Endothelial cell of hepatic sinusoid (primary cell): ENCODE data around the gene PPP1CA.

ENCODE experiments used
- in situ Hi-C: cut with HindIII; loops from 2 replicates; pipeline ENCODE4 v1.10.0; 2017; ENCODE audit warnings: low sequenced_read_pairs

PPP1CA gene

DNA sequence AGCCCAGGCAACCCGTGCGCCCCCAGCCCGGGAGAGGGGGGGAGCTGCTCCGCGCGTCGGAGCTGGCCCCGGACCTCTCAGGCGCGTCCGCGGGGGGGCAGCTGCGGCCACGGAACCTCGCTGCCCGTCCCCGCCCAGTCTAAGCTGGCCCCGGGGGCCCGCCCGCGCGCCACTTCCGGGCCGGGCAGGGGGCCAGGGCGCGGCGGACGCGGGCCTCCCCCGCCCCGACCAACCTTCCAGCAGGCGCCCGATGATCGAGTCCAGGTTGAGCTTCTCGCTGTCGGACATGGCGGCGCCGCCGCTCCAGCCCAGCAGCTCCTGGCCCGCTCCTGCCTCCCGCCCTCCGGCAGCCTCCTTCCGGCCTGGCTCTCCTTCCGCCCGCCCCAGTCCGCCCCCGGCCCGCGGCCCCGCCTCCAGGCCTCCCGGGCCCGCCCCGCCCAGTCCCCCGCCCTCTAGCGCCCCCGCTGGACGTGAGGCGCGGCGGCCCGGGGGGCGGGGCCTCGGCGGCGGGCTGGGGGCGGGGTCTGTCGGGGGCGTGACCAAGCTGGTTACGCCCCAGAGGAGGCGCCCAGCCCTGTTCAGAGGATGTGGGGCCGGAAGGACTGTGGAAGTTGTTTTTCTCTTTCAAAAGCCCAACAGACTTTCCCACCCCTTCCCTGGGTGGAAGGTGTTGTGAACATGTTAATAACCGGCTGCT, at the start of gene PPP1CA:
TSS of gene PPP1CA (minus strand) at position 364 of the 697 bp plus-strand sequence. CDS start at position 288, 76 bp downstream.
- in situ Hi-C loops = no loop called here

DNA sequence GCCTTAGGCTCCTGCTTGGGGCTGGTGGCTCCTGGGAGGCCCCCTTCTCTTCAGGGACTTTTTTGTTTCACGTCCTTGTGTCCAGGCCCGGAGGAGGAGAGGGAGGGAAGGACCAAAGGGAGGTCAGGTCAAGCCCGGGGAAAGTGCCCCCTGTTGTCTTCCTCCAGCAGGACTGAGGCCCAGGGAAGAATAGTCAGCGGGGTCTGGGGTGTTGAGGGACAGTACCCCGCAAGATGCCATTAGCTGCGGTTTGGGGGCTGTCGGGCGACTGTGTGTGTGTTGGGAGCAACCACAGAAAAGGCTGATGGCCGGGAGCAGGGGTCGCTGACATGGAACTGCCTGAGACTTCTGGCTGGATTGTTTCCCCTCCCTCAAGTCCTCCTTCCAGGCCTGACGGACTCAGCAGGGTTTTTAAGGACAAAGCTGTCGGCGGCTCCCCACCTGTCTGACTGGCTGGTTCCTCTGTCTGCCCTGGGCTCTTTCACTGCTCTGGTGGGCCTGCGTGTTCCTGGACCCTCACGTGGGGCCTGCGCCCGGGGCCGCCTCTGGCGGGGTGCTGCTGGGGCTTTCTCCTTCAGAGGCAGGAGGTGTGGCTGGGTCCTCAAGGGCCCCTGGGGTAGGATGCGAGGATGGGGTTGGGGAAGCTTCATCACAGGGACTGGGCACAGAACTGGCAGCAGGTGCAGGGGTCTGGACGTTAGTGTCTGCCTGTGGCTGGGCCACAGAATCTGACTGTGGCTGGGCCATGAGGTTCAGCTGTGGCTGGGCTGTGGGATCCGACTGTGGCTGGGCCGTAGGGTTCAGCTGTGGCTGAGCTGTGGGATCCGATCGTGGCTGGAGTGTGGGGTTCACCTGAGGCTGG, 49.4 kb upstream of the PPP1CA start:
- in situ Hi-C loops = no loop called here

DNA sequence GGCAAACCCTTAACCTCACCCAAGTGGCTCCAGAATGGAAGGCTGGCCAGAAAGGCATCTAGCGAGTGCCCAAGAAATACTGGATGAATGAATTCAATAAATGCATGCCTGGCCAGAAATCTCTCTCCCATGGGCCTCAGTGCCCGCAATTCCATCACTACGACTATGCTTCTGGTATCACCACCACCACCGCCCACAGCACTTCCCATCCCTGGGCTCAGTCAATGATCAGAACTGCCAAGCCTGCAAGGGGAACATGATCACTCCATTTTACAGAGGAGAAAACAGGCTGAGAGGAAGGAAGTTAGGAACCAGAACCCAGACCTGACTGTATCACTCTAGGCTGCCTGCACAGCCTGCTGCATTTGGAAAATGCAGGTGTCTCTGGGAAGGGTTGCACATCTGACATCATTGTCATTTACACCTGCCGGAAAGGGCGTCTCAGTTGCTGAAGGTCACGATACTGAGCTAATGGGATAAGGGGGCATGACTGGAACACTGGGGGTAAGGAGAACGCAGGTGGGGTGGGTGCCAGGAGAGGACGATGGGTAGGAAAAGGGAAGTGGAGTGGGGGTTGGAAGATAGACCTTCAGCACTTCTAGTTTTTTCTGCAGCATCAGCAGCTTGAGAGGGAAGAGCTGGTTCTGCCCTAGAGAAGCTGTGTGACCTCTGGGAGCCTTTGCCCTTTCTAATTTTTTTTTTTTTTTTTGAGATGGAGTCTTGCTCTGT, 47.6 kb upstream of the PPP1CA start:
- in situ Hi-C loops = no loop called here

DNA sequence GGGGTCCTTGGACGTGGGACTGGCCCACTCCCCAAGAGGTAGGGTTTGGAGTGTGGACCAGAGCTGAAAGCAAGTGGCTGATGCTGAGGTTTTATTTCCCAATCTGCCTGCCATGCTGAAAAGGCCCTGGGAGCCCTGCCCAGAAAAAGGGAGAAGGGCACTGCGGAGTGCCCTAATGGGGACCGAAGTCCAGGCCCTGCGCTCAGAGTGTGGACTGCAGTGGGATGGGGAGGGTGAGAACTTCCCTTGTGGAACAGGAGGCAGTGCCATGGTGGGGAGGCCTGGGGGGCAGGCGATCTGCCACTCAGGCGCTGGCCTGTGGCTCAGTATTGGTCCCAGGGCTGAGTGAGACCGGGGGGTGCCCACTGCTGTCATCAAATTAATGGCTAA, 46.6 kb upstream of the PPP1CA start:
- in situ Hi-C loops = no loop called here

DNA sequence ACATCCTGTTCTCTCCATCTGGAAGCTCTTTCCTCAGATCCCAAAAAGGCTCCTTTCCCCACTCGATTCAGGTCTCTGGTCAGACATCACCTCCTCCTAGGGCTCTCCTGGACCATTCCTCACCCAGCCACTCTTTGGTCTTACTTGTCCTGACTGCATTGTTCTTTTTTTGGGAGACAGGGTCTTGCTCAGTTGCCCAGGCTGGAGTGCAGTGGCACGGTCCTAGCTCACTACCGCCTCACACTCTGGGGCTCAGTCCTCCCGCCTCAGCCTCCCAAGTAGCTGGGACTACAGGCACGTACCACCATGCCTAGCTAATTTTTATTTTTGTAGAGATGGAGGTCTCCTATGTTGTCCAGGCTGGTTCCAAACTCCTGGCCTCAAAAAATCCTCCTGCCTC, 43.9 kb upstream of the PPP1CA start:
- in situ Hi-C loops = no loop called here

DNA sequence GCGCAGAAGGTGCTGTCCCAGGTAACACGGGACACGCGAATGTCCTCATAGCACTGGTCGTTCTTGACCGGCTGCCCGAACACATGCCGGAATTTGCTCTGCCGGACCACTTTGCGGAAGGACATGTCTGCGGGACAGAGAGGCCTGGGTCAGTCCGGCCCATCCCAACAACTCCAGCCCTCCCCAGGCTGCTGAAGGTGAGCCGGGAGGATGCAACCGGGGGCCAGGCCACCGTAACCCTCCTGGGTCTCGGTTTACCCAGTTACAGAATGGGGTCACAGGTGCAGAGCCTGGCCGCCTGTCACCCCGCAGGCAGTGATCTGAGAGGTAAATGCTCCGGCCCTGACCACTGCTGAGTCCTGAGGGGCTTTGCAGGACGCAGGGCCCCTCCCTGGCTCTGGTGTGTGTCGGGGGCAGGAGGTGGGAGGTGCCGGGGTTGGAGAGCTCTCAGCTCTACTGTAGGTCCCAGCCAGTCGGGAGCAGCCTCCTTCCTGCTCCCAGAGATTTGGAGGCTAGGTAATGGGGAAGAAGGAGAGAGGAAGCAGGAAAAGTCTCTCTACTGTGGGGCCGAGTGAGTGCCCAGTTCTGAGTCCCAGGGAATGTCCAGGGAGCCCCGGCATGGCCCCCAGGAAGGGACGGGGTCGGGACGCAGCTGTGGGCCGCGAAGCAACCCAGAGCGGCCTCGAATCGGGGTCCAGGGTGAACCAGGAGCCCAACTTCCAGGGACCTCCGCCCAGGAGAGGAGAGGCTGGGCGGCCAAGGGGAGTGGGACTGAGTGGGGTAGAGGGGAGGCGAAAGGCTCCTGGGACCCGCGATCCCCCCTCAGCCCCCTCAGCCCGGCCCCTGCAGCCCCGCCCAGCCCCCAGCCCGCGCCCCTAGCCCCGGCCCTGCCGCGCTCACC, 41.1 kb upstream of the PPP1CA start:
- in situ Hi-C loops = no loop called here

DNA sequence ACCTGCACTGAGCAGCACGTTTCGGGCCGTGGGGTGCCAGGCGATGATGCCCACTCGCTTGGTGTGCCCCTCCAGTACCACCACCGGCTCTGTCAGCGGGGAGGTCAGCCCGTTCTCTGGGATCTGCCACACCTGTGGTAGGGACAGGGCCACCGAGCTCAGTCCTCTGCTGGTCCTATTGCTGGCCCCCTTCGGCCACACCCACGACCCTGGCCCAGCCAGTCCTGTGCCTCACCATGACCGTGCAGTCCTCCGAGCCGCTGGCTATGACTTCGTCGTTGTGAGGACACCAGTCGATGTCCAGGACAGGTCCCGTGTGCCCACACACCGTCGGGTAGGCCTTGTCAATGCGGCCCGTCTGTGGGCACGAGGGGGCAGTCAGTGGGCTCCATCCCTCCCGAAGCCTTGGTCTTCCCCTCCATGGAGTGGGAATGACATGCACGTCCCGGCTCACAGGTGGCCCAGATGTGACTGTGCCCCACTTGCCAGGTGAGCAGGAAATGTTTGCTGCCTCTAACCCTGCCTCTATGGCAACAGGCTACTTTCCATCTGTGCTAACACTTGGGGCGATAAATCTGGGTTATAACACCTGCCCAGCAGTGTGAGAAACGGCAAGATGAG, 40.2 kb upstream of the PPP1CA start:
- in situ Hi-C loops = no loop called here

DNA sequence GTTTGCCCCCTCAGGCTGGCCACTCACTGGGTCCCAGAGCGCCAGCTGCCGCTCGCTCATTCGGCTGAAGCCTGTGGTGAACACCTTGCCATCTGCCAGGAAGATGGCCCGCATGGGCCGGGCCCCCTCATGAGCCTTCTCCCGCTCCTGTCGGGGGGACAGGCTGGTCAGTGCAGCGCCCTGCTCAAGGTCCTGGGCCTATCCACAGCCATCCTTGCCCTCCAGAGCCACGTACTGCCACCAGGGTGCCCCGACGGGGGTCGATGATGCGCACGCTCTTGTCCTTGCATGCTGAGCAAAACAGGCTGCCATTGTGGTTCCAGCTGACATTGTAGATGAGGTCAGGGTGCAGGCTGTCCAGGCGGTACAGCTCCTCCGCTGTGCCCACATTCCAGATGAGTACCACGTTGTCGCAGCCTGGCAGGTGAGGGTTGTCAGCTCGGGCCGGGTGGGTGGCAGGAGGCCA, 39.5 kb upstream of the PPP1CA start:
- in situ Hi-C loops = no loop called here

DNA sequence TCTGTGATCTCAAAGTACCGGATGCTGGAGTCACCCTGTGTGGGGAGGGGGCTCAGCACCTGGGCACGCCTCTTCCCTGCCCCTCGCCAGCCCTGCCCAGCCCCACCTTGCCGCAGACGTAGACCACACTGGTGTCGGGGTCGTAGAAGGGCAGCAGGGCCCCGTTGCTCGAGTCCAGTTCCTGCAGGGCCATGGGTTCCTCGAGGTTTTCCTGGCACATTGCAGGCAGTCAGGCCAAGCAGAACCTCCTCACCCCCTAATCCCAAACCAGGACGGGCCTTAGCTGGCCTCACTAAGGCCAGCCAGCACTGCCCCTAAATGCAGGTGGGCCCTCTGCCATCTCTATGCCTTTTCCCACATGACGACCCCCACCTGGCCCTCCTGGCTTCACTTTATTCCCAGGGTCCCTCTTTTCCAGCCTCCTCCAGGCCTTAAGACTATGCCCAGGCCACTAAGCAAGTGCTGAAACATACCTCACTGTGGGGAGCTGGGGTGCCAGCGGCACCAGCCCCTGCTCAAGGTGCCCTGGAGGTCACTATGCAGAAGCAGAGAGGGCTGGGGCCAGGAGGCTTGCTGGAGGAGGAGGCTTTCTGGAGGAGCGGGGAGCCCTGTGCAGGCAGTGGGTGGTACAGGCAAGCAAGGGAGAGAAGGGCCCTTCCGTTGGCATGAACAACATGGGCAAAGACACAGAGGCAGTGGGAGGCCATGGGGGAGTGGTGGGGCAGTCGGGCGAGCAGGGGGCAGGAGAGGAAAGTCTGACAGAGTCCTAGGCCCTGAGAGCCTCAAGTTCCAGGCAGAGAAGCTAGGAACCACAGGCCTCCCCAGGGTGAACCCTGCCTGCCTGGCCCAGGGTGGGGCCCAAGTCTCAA, 38.8 kb upstream of the PPP1CA start:
- in situ Hi-C loops = no loop called here

DNA sequence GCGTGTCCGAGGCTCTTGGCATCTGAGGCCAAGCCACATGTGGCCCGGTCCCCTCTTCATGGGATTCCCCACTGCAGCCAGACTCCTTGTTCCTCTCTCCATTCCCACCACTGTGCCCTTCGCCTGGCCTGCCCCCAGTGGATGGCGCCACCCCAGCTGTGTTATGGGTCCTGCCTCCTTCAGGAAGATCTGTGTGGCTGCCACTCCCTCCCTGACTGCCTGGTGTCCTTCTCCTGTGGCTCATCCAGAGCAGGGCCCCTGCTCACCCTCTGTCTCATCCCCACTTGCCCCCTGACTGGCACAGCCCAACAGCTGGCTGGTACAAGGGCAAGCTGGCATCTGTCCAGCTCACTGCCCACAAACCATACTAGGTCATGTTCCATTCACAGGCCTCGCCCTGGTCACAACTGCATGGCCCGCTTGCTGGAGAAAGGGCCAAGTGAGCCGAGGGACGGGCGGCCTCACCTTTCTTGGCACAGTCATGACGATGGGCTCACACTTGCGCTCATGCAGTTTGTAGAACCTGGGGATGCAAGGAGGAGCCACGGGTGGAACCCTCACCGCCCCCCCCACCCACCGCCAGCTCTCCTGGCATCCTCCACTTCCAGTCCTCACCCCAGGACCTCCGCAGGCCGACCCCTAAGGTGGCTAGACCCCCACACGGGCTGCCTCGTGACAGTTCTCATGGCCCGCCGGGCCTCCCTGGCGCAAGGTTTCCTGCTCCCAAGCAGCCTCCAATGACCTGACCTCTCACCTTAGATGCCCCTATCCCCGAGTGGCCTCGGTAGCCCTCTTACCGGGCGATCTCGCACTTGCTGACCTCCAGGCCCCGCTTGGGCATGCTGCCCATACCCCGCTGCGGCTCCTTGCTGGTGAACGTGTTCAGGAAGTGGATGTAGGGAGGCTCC, 37.9 kb upstream of the PPP1CA start:
- in situ Hi-C loops = no loop called here

DNA sequence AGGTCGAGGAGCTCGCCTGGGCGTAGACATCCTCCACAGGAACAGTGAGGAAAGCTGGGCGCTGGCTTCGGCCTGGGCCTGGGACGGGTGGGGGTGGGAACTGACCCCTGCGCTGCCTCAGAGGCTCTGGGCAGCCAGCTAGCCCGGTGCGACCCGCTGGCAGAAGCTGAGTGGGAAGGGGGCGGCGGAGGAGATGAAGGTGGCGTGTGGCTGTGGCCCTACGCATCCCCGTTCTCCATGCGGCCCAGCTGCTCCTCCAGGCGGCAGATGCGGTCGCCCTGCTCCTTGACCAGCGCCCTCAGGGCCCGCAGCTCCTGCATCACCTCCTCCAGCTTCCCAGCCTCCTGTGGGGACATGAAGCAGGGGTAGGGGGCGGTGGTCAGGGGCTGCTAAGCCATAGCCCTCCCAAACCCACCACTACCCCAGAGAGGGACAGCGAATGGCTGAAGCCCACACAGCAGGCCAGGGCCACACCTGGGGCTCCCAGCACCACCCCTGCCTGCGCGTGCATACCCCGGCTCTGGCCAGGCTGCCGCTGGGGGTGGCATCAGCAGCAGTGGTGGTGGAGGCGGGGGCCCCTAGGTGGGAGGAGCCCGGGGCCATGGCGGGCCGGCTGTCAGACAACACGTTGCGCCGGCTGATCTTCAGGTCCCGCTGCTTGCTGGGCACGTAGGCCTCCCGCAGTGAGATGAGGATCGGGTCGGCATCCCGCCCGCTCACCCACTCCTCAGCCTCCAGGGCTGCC, 36.7 kb upstream of the PPP1CA start:
- in situ Hi-C loops = no loop called here

DNA sequence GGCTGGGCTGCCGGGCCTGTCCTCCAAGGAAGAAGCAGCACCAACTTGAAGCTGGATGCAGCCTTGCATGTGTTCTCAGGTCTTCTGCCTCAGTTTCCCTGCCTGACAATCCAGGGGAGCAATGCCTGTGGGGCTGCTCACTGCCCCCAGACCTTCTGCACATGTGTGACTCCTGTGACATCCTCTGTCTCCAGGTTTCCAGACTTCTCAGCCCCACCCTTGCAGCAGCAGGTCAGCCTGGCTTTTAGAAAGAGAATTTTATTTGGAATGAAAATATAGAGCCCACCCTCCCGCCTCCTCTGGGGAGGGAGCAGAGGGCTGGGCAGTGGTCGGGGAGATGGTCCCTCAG, 36.1 kb upstream of the PPP1CA start:
- in situ Hi-C loops = no loop called here

DNA sequence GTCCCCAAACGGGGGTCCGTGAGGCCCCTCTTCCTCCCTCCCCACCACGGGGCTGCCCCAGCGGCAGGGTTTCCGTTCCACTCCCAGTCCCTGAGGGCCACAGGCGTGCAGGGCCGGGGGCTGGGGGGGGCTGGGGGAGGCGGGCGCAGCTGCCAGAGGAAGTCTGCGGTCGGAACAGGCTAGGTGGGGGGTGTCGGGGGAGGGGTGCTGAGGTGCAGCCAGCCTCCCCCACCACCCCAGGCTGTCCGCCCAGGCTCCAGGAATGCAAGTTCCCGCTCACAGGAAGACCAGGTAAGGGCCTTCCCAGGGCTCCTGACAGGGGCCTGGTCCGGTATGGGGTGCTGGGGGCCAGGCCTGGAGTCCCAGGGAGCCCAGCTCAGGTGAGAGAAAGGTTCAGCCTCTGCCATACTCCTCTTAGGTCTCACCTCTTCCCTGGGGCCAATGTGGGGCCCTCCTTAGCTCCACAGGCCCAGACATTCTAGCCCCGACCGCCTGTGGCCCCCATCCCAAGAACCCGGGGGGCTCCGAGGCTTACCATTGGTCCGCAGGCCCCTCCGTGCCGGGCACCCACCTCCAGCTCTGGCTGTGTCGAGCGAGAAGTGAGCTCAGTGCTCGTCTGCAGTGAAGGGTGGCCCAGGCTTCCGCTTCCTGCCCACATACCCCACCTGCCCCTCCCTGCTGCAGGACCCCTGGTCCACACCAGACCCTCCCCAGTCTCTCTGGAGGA, 35.6 kb upstream of the PPP1CA start, which contains the start of gene PTPRCAP:
TSS of gene PTPRCAP (minus strand) at position 601 of the 727 bp plus-strand sequence. CDS start at position 538, 63 bp downstream.
- in situ Hi-C loops = no loop called here

DNA sequence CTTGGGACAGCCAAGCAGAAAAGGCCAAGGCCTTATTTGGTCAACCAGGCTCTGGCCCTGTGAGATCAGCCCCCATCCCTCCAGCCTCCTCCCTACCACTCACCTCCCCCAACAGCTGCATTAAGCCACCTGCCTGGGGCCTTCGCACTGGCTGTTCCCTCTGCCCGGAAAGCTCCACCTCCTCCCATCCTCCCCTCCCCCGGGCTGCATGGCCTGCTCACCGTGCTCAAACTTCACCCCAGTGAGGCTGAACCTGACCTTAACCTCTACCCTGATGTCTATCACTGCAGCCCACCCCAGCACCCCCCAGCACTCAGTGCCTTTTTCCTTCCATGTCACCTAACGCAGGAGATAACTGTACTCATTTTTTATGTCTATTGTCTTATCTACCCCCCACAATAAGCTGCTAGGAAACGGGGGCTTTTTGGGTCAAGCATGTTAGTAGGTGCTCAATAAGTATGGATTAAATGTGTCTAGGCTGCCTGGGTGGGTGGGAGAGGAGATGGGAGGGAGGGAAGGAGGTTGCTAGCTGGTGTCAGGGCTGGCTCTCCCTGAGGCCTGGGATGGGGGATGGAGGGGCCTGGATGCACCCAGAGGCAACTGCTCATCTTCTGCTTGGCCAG, 34.9 kb upstream of the PPP1CA start:
- in situ Hi-C loops = no loop called here

DNA sequence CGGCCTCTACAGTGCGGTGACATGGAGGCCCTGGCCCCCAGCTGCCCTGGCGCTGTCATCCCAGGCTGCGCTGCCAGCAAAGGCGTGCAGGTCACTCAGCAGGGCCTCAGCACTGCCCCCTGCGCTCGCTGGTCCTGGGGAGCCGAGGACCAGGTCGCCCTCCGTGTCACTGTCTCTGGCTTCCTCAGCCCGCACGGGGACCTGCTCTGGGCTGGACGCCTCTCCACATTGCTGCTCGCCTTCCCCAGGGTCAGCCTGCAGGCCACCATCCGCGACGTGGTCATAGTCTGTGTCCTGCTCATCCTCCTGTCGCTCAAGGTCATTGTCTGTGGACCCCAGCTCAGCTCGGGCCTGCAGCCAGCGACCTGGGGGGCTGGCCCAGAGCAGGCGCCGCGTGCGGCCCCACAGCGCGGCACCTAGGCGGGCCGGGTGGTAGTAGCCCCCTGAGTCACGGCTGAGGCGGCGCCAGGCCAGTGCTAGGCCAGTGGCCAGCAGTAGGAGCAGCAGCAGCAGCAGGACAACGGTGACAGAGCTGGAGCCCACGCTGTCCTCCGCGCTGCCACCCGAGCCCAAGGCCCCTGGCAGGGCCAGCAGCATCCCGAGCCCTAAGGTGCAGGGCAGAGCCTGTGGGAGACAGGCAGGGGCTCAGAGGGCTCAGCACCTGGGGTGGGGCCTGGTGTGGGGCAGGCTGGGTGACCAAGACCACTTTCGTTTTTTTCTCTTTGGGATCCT, 34.2 kb upstream of the PPP1CA start:
- in situ Hi-C loops = no loop called here
